ENCODE measurements around the gene HTR2A. TPM values are rescaled to one million over a fixed set of nuclear protein-coding genes. Genes with fewer than 3 reads are reported as not detected.
"Not testable (repeated sequence)": the region's sequence is repeated elsewhere in the genome, so short reads cannot be mapped to it uniquely, and the experiment has no call there.

HTR2A gene
- total RNA-seq, 1 donor from 2014 or later = not detected

- no peak for DNase-seq (ENCODE audit: low read depth, low spot score)
Measured at GRCh38 chr13:46812301-46812797, 84.5 kb downstream of the HTR2A start.

GRCh38 chr13:46810440-46810839 is 86.4 kb downstream of the HTR2A start:
- no peak for DNase-seq (ENCODE audit: low read depth, low spot score)

- not testable (repeated sequence) for DNase-seq (ENCODE audit: low read depth, low spot score)
Measured at GRCh38 chr13:46804921-46805320, 91.9 kb downstream of the HTR2A start.

GRCh38 chr13:46804391-46804815 is 92.5 kb downstream of the HTR2A start:
- DNase-seq (ENCODE audit: low read depth, low spot score) = no peak

GRCh38 chr13:46803586-46803985 is 93.3 kb downstream of the HTR2A start:
- no peak for DNase-seq (ENCODE audit: low read depth, low spot score)

- DNase-seq (ENCODE audit: low read depth, low spot score) = no peak
Measured at GRCh38 chr13:46801858-46802257, 95.0 kb downstream of the HTR2A start.

- no peak for DNase-seq (ENCODE audit: low read depth, low spot score)
Measured at GRCh38 chr13:46799139-46799538, 97.7 kb downstream of the HTR2A start.

GRCh38 chr13:46797501-46798237 is 99.2 kb downstream of the HTR2A start:
- no peak for DNase-seq (ENCODE audit: low read depth, low spot score)

- peak; percentile 57 for DNase-seq (ENCODE audit: low read depth, low spot score)
Measured at GRCh38 chr13:46796515-46797474, 100.1 kb downstream of the HTR2A start, which contains the start of gene ESD. Gene ESD, minus strand, starts transcription at chr13:46797161. Its CDS starts 5,748 bp downstream, at chr13:46791413.

GRCh38 chr13:46796129-46796514 is 100.7 kb downstream of the HTR2A start:
- no peak for DNase-seq (ENCODE audit: low read depth, low spot score)

- DNase-seq (ENCODE audit: low read depth, low spot score) = no peak
Measured at GRCh38 chr13:46795321-46795720, 101.5 kb downstream of the HTR2A start.

- no peak for DNase-seq (ENCODE audit: low read depth, low spot score)
Measured at GRCh38 chr13:46783504-46783903, 113.3 kb downstream of the HTR2A start.

GRCh38 chr13:46782691-46783090 is 114.2 kb downstream of the HTR2A start:
- no peak for DNase-seq (ENCODE audit: low read depth, low spot score)

- DNase-seq (ENCODE audit: low read depth, low spot score) = no peak
Measured at GRCh38 chr13:46782066-46782465, 114.8 kb downstream of the HTR2A start.

Other genes starting within 250 kb of the HTR2A start
- gene ESD, start 99.9 kb downstream of the HTR2A start, total RNA-seq = 84.3 and 90.8 TPM in 2 replicates